HG02840 (cell line): ENCODE results near the gene DPYSL4.

ENCODE experiments used
- ATAC-seq: cut with Tn5 transposase; IDR thresholded peaks from one replicate; pipeline ENCODE4 v1.9.1; 2021; ENCODE audit warnings: mild to moderate bottlenecking, moderate library complexity, moderate number of reproducible peaks; ENCODE audit not compliant: unreplicated experiment, low FRiP score

DPYSL4 gene

GRCh38 chr10:132192076-132192975 is 5.6 kb downstream of the DPYSL4 start:
- ATAC-seq: no peak

- ATAC-seq: no peak
Measured at GRCh38 chr10:132192991-132193665, 6.4 kb downstream of the DPYSL4 start.

GRCh38 chr10:132193907-132194552 is 7.3 kb downstream of the DPYSL4 start:
- no peak for ATAC-seq

- ATAC-seq: no peak
Measured at GRCh38 chr10:132194726-132195125, 8.0 kb downstream of the DPYSL4 start.

GRCh38 chr10:132195366-132196075 is 8.8 kb downstream of the DPYSL4 start:
- no peak for ATAC-seq

- no peak for ATAC-seq
Measured at GRCh38 chr10:132196178-132197113, 9.7 kb downstream of the DPYSL4 start.

GRCh38 chr10:132197271-132198067 is 10.7 kb downstream of the DPYSL4 start:
- ATAC-seq: no peak

- ATAC-seq: no peak
Measured at GRCh38 chr10:132198068-132198370, 11.3 kb downstream of the DPYSL4 start.

GRCh38 chr10:132198381-132199181 is 11.8 kb downstream of the DPYSL4 start:
- no peak for ATAC-seq

- no peak for ATAC-seq
Measured at GRCh38 chr10:132199268-132199853, 12.6 kb downstream of the DPYSL4 start.

- ATAC-seq: no peak
Measured at GRCh38 chr10:132199854-132200311, 13.1 kb downstream of the DPYSL4 start.

GRCh38 chr10:132200344-132201110 is 13.8 kb downstream of the DPYSL4 start:
- ATAC-seq: no peak

- no peak for ATAC-seq
Measured at GRCh38 chr10:132201111-132201969, 14.6 kb downstream of the DPYSL4 start.

GRCh38 chr10:132202070-132202970 is 15.6 kb downstream of the DPYSL4 start:
- ATAC-seq: no peak
